Activated CD8-positive, alpha-beta memory T cell treated with anti-CD3 and anti-CD28 coated beads for 1 hour (primary cell): Measurements from ENCODE around the gene ACP4.
"Not testable (repeated sequence)": the region's sequence is repeated elsewhere in the genome, so short reads cannot be mapped to it uniquely, and the experiment has no call there.

Source experiments
- DNase-seq, 2 donors: peaks; one replicate each; pipeline ENCODE4 v3.0.0-alpha.2; 2020; ENCODE audit warnings: low read depth in 1 of 2; ENCODE audit errors: extremely low read depth in 1 of 2

Gene ACP4

DNA sequence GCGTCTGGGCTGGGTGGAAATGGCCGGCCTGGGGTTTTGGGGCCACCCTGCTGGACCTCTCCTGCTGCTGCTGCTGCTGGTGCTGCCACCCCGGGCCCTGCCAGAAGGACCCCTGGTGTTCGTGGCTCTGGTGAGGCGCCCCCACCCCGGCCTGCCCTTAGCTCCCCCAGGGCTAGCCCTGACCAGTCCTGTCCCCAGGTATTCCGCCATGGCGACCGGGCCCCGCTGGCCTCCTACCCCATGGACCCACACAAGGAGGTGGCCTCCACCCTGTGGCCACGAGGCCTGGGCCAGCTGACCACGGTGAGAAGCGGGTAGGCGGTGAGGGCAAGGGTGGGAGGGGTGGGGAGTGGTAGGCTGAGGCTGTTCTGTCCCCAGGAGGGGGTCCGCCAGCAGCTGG is at the start of gene ACP4:
ACP4 (plus strand) TSS at position 20 of the 400 bp plus-strand sequence; CDS start at position 20, 0 bp downstream.
- no peak for DNase-seq

DNA sequence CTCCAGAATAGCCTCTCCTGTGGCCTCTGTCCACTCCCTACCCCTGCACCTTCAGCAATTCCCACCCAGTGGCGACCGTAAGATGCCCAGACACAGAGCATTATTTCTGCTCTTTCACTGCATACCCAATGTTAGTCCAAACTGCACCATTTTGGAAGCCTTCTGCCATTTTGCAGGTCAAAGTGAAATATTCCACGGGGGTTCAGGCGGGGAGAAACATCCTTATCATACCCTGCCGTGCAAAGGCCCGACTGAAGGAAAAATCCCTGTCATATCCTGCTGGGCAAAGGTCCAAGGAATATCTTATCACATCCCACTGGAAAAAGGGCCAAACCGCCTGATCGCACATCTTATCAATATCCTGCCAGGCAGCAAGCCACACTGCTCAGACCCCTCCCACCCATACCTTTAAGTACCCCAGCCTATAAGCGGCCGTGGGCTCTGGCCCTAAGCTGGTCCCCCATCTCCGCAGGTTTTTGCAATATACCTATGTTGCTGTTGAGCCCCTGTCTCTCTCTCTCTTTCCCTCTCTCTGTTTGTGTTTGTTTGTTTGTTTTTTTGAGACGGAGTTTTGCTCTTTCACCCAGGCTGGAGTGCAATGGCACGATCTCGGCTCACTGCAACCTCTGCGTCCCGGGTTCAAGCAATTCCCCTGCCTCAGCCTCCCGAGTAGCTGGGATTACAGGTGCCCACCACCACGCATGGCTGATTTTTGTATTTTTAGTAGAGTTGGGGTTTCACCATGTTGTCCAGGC is 48.9 kb upstream of the ACP4 start:
- DNase-seq, result no peak

DNA sequence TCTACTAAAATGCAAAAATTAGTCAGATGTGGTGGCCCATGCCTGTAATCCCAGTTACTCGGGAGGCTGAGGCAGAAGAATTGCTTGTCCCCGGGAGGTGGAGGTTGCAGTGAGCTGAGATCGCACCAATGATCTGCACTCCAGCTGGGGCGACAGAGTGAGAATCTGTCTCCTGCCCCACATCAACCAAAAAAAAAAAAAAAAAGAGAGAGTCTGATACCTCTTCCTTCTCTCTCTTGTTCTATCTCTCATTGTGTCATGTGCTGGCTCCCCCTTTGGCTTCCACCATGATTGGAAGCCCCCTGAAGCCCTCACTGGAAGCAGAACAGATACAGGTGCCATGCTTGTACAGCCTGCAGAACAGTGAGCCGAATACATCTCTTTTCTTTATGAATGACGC is 46.7 kb upstream of the ACP4 start:
- DNase-seq, result no peak

- DNase-seq, result no peak
These were observed 45.0 kb upstream of the ACP4 start for GRCh38 chr19:50745221-50745620.

- not testable (repeated sequence) for DNase-seq
These were observed 43.1 kb upstream of the ACP4 start for GRCh38 chr19:50747141-50747540.

GRCh38 chr19:50749490-50749889 is 40.7 kb upstream of the ACP4 start:
- DNase-seq, result no peak

GRCh38 chr19:50750010-50750409 is 40.2 kb upstream of the ACP4 start:
- no peak for DNase-seq

DNA sequence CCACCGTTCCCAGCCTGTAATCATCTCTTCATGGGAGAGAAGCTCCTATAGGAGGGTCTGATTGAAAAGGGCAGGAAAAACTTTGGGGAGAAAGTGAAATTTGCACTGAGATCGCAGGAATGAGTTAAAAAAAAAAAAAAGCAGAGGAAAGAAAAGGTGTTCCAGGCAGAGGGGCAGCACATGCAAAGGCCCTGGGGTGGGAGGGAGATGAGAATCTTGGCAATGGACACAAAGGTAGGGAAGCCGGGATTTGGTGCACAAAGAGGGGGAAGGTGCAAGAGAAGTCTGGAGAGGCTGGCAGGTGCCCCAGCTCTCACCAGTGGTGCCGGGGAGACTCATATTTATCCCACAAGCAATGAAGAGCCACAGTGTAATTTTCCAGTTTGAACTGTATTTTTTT is 36.3 kb upstream of the ACP4 start:
- DNase-seq, result no peak

- not testable (repeated sequence) for DNase-seq
These were observed 34.0 kb upstream of the ACP4 start for GRCh38 chr19:50756244-50756643.

DNA sequence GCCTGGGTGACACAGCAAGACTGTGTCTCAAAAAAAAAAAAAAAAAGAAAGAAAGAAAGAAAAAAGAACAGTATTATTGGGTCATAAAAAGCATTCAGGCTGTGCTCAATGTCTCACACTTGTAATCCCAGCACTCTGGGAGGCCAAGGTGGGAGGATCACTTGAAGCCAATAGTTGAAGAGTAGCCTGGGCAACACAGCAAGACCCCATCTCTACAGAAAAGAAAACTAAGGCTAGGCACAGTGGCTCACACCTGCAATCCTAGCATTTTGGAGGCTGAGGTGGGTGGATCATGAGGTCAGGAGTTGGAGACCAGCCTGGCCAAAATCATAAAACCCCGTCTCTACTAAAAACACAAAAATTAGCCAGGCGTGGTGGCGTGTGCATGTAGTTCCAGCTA is 32.6 kb upstream of the ACP4 start:
- DNase-seq, result not testable (repeated sequence)

- DNase-seq, result not testable (repeated sequence)
These were observed 31.1 kb upstream of the ACP4 start for GRCh38 chr19:50759076-50759475.

DNA sequence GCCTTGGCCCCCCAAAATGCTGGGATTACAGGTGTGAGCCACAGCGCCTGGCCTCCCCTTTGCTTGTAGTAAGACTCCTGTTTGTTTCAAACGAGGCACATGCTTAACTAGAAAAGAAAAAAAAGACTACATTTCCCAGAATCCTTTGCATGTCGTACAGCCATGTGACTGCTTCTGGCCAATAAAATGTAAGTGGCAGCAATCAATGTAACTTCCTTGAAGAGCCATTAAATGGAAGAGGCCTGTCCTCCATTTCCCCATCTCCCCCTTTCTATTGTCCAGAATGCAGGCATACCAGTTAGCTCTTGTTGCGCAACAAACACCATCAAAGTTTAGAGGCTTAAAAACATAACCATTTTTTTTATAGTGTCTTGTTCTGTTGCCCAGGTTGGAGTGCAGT is 30.3 kb upstream of the ACP4 start:
- DNase-seq, result no peak

DNA sequence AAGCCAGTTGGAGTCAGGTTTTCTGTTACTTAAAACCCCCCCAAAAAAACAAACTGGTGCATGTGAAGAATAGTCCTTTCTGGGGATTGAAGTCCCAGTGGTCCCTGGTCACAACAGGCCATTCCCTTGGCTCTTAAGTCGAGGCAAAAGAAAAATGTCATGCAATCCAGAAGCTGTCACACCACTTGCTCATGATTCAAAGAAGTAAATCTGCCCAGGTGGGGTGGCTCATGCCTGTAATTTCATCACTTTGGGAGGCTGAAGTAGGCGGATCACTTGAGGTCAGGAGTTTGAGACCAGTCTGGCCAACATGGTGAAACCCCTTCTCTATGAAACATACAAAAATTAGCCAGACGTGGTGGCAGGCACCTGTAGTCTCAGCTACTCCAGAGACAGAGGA is 28.7 kb upstream of the ACP4 start:
- DNase-seq, result not testable (repeated sequence)

- DNase-seq, result not testable (repeated sequence)
These were observed 26.7 kb upstream of the ACP4 start for GRCh38 chr19:50763521-50763920.

GRCh38 chr19:50764409-50764808 is 25.8 kb upstream of the ACP4 start:
- DNase-seq, result no peak

DNA sequence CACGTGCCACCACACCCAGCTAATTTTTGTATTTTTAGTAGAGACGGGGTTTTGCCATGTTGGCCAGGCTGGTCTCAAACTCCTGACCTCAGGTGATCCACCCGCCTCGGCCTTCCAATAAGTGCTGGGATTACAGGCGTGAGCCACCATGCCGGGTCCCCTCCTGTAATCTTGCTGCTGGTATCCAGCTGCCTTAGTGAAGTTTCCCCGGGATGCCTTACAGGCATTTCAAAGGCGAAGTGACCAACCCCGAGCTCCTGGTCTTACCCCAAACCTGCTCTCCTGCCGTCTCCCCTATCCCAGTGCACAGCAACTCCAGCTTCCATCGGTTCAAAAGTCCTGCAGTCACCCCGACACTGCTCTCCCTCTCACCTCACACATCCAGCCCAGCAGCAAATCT is 23.5 kb upstream of the ACP4 start:
- not testable (repeated sequence) for DNase-seq

GRCh38 chr19:50767263-50767662 is 23.0 kb upstream of the ACP4 start:
- not testable (repeated sequence) for DNase-seq

GRCh38 chr19:50768277-50768676 is 21.9 kb upstream of the ACP4 start:
- DNase-seq, result no peak

DNA sequence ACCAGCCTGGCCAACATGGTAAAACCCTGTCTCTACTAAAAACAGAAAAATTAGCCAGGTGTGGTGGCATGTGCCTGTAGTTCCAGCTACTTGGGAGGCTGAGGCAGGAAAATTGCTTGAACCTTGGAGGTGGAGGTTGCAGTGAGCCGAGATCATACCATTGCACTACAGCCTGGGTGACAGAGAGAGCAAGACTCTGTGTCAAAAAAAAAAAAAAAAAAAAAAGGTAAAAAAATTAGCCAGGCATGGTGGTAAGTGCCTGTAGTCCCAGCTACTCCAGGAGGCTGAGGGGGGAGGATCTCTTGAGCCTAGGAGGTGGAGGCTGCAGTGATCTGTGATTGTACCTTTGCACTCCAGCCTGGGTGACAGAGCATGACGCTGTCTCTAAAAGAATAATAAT is 20.1 kb upstream of the ACP4 start, which contains the start of gene GPR32:
GPR32 (plus strand) TSS at position 301 of the 400 bp plus-strand sequence. CDS start 137 bp downstream, outside the sequence.
- DNase-seq, result not testable (repeated sequence)

GRCh38 chr19:50770888-50771287 is 19.3 kb upstream of the ACP4 start:
- DNase-seq, result no peak

DNA sequence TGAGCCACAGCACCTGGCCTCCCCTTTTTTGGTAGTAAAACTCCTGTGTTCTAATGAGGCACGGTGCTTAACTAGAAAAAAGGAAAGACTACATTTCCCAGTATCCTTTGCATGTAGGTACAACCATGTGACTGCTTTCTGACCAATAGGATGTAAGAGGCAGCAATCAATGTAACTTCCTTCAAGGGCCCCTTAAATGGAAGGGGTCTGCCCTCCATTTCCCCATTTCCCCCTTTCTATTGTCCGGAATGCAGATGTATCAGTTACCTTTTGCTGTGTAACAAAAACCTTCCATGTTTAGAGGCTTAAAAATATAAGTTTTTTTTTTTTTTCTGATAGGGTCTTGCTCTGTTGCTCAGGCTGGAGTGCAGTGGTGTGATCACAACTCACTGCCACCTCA is 17.7 kb upstream of the ACP4 start:
- DNase-seq, result no peak

DNA sequence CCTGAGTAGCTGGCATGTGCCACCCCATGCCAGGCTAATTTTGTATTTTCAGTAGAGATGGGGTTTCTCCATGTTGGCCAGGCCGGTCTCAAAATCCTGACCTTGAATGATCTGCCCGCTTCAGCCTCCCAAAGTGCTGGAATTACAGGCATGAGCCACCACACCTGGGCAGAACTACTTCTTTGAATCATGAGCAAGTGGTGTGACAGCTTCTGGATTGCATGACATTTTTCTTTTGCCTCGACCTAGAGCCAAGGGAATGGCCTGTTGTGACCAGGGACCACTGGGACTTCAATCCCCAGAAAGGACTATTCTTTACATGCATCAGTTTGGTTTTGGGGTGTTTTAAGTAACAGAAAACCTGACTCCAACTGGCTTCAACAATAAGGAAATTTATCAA is 17.3 kb upstream of the ACP4 start:
- not testable (repeated sequence) for DNase-seq

DNA sequence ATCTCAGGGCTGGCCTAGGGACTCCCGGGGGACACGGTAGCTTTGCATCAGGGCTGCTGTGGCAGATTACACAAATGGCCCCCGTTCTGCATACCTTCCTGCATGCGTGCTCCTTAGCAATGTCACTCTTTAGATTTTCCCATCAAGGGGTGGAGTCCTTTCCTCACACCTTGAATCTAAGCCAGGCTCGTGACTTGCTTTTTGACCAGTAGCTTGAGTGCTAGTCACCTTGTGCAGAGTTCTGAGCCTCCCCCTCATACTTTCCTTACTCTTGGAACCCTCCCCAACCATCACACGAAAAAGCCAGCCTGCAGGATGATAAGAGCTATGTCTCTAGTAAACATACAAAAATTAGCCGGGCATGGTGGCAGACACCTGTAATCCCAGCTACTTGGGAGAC is 16.8 kb upstream of the ACP4 start:
- not testable (repeated sequence) for DNase-seq
